OCI-LY7 (cell line): Measurements from ENCODE around the gene DNAI1.

Source experiments
- EZH2phosphoT487 ChIP-seq: fragments of 200-600 bp; sonication (generic); IDR thresholded peaks from 2 replicates; pipeline ENCODE4 v1.6.1; 2018; ENCODE audit warnings: low read depth, borderline replicate concordance, mild to moderate bottlenecking, mixed run types, antibody characterized with exemption, low read length, moderate library complexity, mixed read lengths
- TF ChIP-seq, protein P1 (sequence below): fragments of 200-600 bp; sonication (generic); conservative IDR thresholded peaks from 2 replicates; pipeline ENCODE4 v1.5.1; 2014; ENCODE audit warnings: mild to moderate bottlenecking, antibody characterized with exemption, low read length, moderate library complexity, mixed read lengths

DNA sequence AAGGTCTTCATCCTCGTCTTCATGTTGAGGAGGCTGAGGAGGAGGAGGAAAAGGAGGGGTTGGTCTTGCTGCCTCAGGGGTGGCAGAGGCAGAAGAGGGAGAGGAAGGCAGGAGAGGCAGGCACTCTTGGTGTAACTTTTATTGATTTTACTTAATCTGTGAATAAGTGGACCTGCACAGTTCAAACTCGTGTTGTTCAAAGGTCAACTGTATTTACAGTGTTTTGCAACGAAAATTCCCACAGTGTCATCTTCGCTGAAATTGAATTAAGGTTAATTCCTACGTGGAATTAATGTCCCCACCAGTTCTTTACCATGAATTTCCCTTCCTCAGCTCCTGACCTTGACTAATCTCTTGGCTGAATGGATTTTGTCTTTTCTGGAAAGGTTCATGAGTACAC is 85.4 kb downstream of the DNAI1 start:
- TF ChIP-seq, protein P1, sequence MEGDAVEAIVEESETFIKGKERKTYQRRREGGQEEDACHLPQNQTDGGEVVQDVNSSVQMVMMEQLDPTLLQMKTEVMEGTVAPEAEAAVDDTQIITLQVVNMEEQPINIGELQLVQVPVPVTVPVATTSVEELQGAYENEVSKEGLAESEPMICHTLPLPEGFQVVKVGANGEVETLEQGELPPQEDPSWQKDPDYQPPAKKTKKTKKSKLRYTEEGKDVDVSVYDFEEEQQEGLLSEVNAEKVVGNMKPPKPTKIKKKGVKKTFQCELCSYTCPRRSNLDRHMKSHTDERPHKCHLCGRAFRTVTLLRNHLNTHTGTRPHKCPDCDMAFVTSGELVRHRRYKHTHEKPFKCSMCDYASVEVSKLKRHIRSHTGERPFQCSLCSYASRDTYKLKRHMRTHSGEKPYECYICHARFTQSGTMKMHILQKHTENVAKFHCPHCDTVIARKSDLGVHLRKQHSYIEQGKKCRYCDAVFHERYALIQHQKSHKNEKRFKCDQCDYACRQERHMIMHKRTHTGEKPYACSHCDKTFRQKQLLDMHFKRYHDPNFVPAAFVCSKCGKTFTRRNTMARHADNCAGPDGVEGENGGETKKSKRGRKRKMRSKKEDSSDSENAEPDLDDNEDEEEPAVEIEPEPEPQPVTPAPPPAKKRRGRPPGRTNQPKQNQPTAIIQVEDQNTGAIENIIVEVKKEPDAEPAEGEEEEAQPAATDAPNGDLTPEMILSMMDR: no peak
- TF ChIP-seq EZH2phosphoT487: no peak
